ENCODE data around the gene TLCD3A. TPM values are rescaled to one million over a fixed set of nuclear protein-coding genes. Genes with fewer than 3 reads are reported as not detected.

Gene TLCD3A
- total RNA-seq, 2 experiments from 2014 or later: 2.7 to 3.0 TPM

Other genes starting within 250 kb of the TLCD3A start
- gene VPS53, start 17.8 kb upstream of the TLCD3A start, total RNA-seq: 10 to 100 TPM; 42.9 to 49.8 TPM
- 10 to 100 TPM; 29.7 to 29.9 TPM for gene GEMIN4, start 19.7 kb downstream of the TLCD3A start, total RNA-seq
- gene GLOD4, start 49.7 kb downstream of the TLCD3A start, total RNA-seq: 10 to 100 TPM; 61.1 to 63.7 TPM
- 10 to 100 TPM; 22.8 to 25.6 TPM for gene MRM3, start 49.8 kb downstream of the TLCD3A start, total RNA-seq
- gene NXN, start 247.2 kb downstream of the TLCD3A start, total RNA-seq: under 1 TPM; 0.20 to 0.33 TPM